WTC11 (cell line): ENCODE results near the gene CRAT. TPM values are rescaled to one million over a fixed set of nuclear protein-coding genes. Genes with fewer than 3 reads are reported as not detected.
"Not testable (repeated sequence)": the region's sequence is repeated elsewhere in the genome, so short reads cannot be mapped to it uniquely, and the experiment has no call there.

Experiments
- ATAC-seq: fragments of 200-7000 bp; cut with Tn5 transposase; 2 replicates; pipeline ENCODE4 v1.10.0; 2021; ENCODE audit warnings: mild to moderate bottlenecking, moderate library complexity
- CTCF ChIA-PET: fragments of 300-600 bp; sonication (Branson Sonifier 250); formaldehyde crosslinking; loops from one replicate; lab custom pipeline; 2021; ENCODE audit warnings: antibody characterized with exemption; lab: Charles Lee
- POLR2A ChIA-PET: fragments of 350-600 bp; sonication (Branson Sonifier 250); formaldehyde crosslinking; loops from one replicate; lab custom pipeline; 2021; ENCODE audit warnings: antibody characterized with exemption; lab: Charles Lee
- DNase-seq: peaks from one replicate; pipeline ENCODE4 v3.0.0; 2021; ENCODE audit warnings: low spot score
- H3K27ac Mint-ChIP-seq: 2 replicates; pipeline ENCODE4 v1.8.0; 2021; ENCODE audit warnings: mixed read lengths
- H3K27me3 Mint-ChIP-seq: 2 replicates; pipeline ENCODE4 v1.8.0; 2021; ENCODE audit warnings: low read depth, mild to moderate bottlenecking, moderate library complexity, mixed read lengths
- H3K36me3 Mint-ChIP-seq: 2 replicates; pipeline ENCODE4 v1.8.0; 2021; ENCODE audit warnings: mixed read lengths
- H3K4me1 Mint-ChIP-seq: 2 replicates; pipeline ENCODE4 v1.8.0; 2022; ENCODE audit warnings: mixed read lengths
- H3K4me3 Mint-ChIP-seq: 2 replicates; pipeline ENCODE4 v1.8.0; 2021; ENCODE audit warnings: mild to moderate bottlenecking, moderate library complexity, mixed read lengths
- H3K9me3 Mint-ChIP-seq: 2 replicates; pipeline ENCODE4 v1.8.0; 2021; ENCODE audit warnings: mixed read lengths
- ATF6 ChIP-seq: sonication (generic); formaldehyde crosslinking; IDR thresholded peaks from 2 replicates; pipeline ENCODE4 v1.8.1; 2023; ENCODE audit warnings: mild to moderate bottlenecking, missing genetic modification reagents
- CREB1 ChIP-seq: sonication (generic); formaldehyde crosslinking; IDR thresholded peaks from 2 replicates; pipeline ENCODE4 v1.8.0; 2023; ENCODE audit warnings: mild to moderate bottlenecking, missing genetic modification reagents
- ELF4 ChIP-seq: sonication (generic); formaldehyde crosslinking; IDR thresholded peaks from 2 replicates; pipeline ENCODE4 v1.8.1; 2022; ENCODE audit warnings: low read depth, mild to moderate bottlenecking, moderate library complexity, missing genetic modification reagents
- EMX1 ChIP-seq: fragments of 250-450 bp; sonication (Bioruptor Pico); IDR thresholded peaks from 2 replicates; pipeline ENCODE4 v1.8.0; 2021; ENCODE audit warnings: mild to moderate bottlenecking
- FOXP4 ChIP-seq: sonication (generic); formaldehyde crosslinking; IDR thresholded peaks from 2 replicates; pipeline ENCODE4 v1.8.0; 2022; ENCODE audit warnings: mild to moderate bottlenecking, missing genetic modification reagents
- KAT7 ChIP-seq: sonication (generic); formaldehyde crosslinking; IDR thresholded peaks from 2 replicates; pipeline ENCODE4 v1.8.1; 2023; ENCODE audit warnings: missing genetic modification reagents, mild to moderate bottlenecking, borderline replicate concordance
- PREB ChIP-seq: sonication (generic); formaldehyde crosslinking; IDR thresholded peaks from 2 replicates; pipeline ENCODE4 v1.8.1; 2022; ENCODE audit warnings: mild to moderate bottlenecking, missing genetic modification reagents, moderate library complexity, borderline replicate concordance
- RELA ChIP-seq: sonication (generic); formaldehyde crosslinking; IDR thresholded peaks from 2 replicates; pipeline ENCODE4 v1.8.1; 2022; ENCODE audit warnings: missing genetic modification reagents, mild to moderate bottlenecking, borderline replicate concordance
- SOX15 ChIP-seq: fragments of 250-450 bp; sonication (Bioruptor Pico); IDR thresholded peaks from 2 replicates; pipeline ENCODE4 v1.9.0; 2021; ENCODE audit warnings: mild to moderate bottlenecking
- SP1 ChIP-seq: sonication (generic); formaldehyde crosslinking; conservative IDR thresholded peaks from 2 replicates; pipeline ENCODE4 v1.8.1; 2022; ENCODE audit warnings: missing genetic modification reagents
- USF2 ChIP-seq: sonication (generic); formaldehyde crosslinking; IDR thresholded peaks from 2 replicates; pipeline ENCODE4 v1.8.1; 2023; ENCODE audit warnings: mild to moderate bottlenecking, missing genetic modification reagents, moderate library complexity
- ZMAT4 ChIP-seq: fragments of 250-450 bp; sonication (Bioruptor Pico); IDR thresholded peaks from 2 replicates; pipeline ENCODE4 v1.9.0; 2021; ENCODE audit warnings: mild to moderate bottlenecking
- ZNF138 ChIP-seq: sonication (generic); formaldehyde crosslinking; conservative IDR thresholded peaks from 2 replicates; pipeline ENCODE4 v1.8.1; 2022; ENCODE audit warnings: mild to moderate bottlenecking, moderate library complexity, missing genetic modification reagents
- ZNF396 ChIP-seq: fragments of 250-450 bp; sonication (Bioruptor Pico); IDR thresholded peaks from 2 replicates; pipeline ENCODE4 v1.8.0; 2021; ENCODE audit warnings: mild to moderate bottlenecking, moderate library complexity, borderline replicate concordance
- ZNF423 ChIP-seq: fragments of 250-450 bp; sonication (Bioruptor Pico); IDR thresholded peaks from 2 replicates; pipeline ENCODE4 v2.1.2; 2022; ENCODE audit warnings: mild to moderate bottlenecking, moderate library complexity
- ZNF425 ChIP-seq: fragments of 250-450 bp; sonication (Bioruptor Pico); conservative IDR thresholded peaks from 2 replicates; pipeline ENCODE4 v1.9.0; 2021; ENCODE audit warnings: mild to moderate bottlenecking
- total RNA-seq: library from RNA; stranded (reverse); gene quantifications from 3 replicates; pipeline ENCODE4 v1.2.3, GENCODE V29; 2021

Gene CRAT
- total RNA-seq, 1 experiment from 2014 or later: 17.2 TPM

GRCh38 chr9:129121483-129121882, 10.9 kb upstream of the CRAT start (continued):
- TF ChIP-seq CREB1 (CRISPR knock-in tag) (no peak), ZNF396 (CRISPR knock-in tag) (no peak), ZNF423 (CRISPR knock-in tag) (no peak)

- ChIA-PET POLR2A (interaction anchor here (0.6 kb wide), 1 partner anchor 428 kb away, joined by 3 read pairs; no protein-coding TSS in a partner anchor), CTCF (interaction anchor here (0.7 kb wide), 1 partner anchor 20 kb away, joined by 3 read pairs; no protein-coding TSS in a partner anchor)
These were observed 8.2 kb upstream of the CRAT start for GRCh38 chr9:129118799-129119198.

GRCh38 chr9:129113645-129114304, 3.2 kb upstream of the CRAT start:
- POLR2A ChIA-PET: no interaction called here
- Mint-ChIP-seq H3K4me1 (peaks cover 24% of the 10 kb centered on the region), H3K36me3 (0 out of 2 replicates have a peak, but pooled peaks cover 5% of the 10 kb centered on the region), H3K4me3 (0 out of 2 replicates have a peak overlapping the region, but pooled peaks have one; percentile 8), H3K27me3 (peaks cover 14% of the 10 kb centered on the region)
- no peak for DNase-seq
- TF ChIP-seq ATF6 (CRISPR knock-in tag) (no peak), USF2 (CRISPR knock-in tag) (no peak), ELF4 (CRISPR knock-in tag) (no peak)
- TF ChIP-seq, all 79 proteins: peak for 0
- Mint-ChIP-seq H3K9me3 (no peaks in the 10 kb centered on the region), H3K27ac (no peak overlapping the region)
- no peak for ATAC-seq
- CTCF ChIA-PET: interaction anchor here (2.9 to 3.7 kb wide), 2 partner anchors 11 to 18 kb away, joined by 12 to 19 read pairs; no protein-coding TSS in a partner anchor

More at GRCh38 chr9:129118799-129119198, 8.2 kb upstream of the CRAT start:
- Mint-ChIP-seq H3K4me3 (no peak overlapping the region), H3K4me1 (peaks cover 10% of the 10 kb centered on the region), H3K27me3 (no peaks in the 10 kb centered on the region), H3K27ac (no peak overlapping the region), H3K9me3 (no peaks in the 10 kb centered on the region), H3K36me3 (peaks cover 35% of the 10 kb centered on the region)
- DNase-seq (no peak), ATAC-seq (no peak)
- TF ChIP-seq ZMAT4 (CRISPR knock-in tag) (no peak), FOXP4 (CRISPR knock-in tag) (no peak), SP1 (no peak), CREB1 (CRISPR knock-in tag) (no peak), KAT7 (CRISPR knock-in tag) (no peak), SOX15 (CRISPR knock-in tag) (no peak), ZNF425 (no peak), ZNF138 (CRISPR knock-in tag) (no peak), RELA (CRISPR knock-in tag) (no peak), PREB (CRISPR knock-in tag) (no peak), EMX1 (CRISPR knock-in tag) (no peak)

- not testable (repeated sequence) for H3K36me3 Mint-ChIP-seq, H3K9me3 Mint-ChIP-seq, DNase-seq, ATAC-seq
- peaks cover 24% of the 10 kb centered on the region for H3K4me1 Mint-ChIP-seq
- peaks cover 17% of the 10 kb centered on the region for H3K27me3 Mint-ChIP-seq
- ChIA-PET POLR2A (interaction anchor here (0.6 kb wide), 2 partner anchors 49 to 66 kb away, joined by 3 to 8 read pairs; partner anchors contain the start of gene IER5L), CTCF (interaction anchor here (0.6 to 2.9 kb wide), 4 partner anchors 15 to 514 kb away, joined by 3 to 19 read pairs (median 3); partner anchors contain the start of genes NTMT1 and SH3GLB2)
- H3K4me3 Mint-ChIP-seq: peak overlapping the region; percentile 93
- peak overlapping the region; percentile 88; the same call in 1 of the 2 replicates for H3K27ac Mint-ChIP-seq
These were observed 1.9 kb upstream of the CRAT start for GRCh38 chr9:129112526-129112925.
